Suppressor macrophage treated with lipopolysaccharide for 1 hour (primary cell): Measurements from ENCODE around the gene ASIC1.

ENCODE experiments used
- DNase-seq, 3 donors: peaks; one replicate each; pipeline ENCODE4 v3.0.0-alpha.2; 2020 to 2022

The ASIC1 gene

DNA sequence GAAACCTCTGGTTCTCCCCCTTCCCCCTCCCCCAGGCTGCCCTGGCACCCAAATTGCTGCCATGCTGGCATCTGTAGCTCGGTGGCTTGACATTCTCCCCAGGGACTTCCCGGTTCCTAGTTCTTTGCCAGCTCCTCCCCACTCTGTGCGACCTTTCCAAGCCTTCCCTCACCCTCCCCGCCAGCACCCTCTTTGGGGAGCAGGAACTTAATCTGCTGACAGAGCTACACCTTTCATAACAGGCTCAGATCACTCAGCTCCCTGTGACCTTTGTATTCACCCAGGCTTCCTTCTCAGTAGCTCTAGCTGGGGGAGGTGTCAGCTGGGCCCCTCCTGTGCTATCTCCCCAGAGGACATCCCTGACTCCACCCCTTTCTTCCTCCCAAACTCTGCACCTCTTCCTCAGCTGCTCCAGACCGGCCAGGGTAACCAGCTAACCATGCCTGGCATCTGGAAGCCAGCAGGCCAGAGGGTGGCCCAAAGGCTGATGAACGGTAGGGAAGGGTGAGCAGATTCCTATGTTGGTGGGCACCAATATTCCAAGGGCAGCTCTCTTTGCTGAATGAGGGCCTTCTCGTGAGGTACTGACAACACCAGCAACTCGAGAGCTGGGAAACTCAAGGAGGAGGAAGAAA lies 52.8 kb downstream of the ASIC1 start:
- DNase-seq = peak; percentile 66 to 78 (median 71)

DNA sequence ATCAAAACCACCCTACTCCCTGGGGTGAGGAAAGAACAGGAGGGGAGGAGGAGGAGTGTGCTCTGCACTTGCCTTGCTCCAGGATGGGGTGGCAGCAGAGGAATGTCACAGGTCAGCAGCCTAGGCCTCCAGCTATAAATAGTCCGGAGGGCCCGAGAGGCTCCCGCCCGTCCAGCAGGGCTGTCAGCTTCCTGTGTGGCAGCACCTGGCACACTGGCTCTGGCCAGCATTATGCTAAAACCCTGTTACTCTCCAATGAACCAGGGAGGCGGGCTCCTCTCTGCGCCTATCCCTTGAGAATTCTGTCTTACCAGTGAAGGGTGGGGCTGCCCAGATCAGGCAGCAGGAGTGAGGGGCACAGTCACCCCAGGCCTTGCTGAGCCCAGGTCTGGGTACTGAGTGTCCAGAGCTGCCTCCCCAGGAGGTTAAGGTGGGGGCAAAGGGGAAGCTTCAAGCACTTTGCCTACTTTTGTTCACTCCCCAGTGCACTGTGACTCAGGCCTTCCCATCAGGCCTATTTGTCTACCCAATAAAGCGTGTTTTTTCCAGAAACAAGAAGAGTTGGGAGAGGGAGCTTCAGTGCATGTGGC lies 53.5 kb downstream of the ASIC1 start:
- peak; percentile 27 to 45 (median 39) for DNase-seq

DNA sequence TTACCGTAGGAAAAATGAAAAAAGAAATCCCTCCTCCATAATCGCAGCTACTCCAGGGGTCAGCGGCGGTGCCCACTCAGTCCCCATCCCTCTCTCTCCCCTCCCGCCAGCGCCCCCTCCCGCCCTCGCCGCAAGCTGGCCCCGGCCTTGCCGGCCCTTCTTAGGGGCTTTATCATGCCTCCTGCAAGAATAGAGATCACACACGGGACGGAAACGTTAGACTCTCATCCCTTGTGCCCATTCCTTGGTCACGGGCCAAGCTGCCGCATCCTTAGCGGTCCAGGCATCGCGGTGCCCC lies 53.9 kb downstream of the ASIC1 start:
- DNase-seq = no peak

DNA sequence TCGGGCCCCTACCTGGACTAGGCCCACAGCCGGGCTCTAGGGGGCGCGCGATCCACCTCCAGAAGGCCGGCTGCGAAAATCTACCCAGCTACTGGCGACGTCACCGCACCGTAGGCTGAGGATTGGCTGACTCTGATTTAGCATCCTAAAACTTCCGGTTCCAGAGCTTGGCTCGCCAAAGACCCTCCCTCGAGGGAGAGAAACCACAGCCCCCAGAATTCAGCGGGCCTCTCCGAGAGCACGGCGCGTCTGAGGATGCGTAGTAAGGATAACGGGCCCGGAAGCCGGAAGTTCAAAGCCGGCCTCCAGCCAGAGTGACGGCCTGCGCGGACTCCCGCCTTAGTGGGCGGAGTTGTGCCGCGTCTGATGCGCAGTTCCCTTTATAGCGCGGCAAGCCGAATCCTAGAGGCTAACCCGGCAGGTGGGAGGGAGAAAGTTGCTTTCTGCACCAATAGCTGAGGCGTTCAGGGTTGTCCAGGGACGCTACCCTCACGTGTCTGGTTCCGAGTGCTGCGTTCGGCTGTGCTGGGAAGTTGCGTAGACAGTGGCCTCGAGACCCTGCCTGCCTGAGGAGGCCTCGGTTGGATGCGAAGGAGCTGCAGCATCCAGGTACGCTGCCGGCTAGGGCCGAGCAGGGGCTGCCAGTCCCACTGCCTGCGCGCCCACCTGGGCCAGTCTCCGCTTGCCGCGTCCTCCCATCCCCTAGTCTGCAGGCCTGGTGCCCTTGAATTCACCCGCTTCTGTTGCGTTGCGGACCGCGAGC lies 54.5 kb downstream of the ASIC1 start, which contains the start of gene COX14:
Gene COX14, plus strand, starts transcription at position 544 of the 763 bp plus-strand sequence. CDS start 7,808 bp downstream, outside the sequence.
- DNase-seq = peak; percentile 99 to 100 (median 100)

DNA sequence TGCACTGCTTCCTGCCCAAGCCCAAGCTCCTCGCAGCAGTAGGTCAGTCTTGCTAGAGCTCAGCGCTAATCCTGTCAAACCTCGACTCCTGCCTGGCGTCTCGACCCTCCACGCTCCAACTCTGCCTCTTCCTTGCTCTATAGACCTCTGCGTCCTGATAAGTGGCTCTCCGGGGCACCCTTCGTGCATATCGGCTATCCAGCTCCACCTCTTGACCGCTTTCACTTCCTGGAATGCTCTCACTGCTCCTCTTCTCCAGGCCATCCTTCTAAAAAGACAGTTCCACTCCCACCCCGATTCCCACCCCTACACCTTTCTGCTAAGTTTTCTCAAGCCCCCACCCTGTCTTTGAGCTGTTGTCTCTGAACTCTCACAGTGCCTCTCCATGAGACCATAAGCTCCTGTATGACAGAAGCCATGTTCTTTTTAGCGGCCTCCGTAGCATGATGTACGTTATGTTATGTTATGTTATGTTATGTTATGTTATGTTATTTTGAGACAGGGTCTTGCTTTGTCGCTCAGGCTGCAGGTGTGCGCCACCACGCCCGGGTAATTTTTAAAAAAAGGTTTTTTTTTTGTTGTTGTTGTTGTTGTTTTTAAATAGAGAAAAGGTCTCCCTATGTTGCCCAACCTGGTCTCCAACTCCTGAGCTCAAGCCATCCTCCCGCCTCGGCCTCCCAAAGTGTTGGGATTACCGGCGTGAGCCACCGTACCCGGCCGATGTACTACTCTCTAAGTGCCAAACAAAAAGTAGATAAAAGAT lies 55.2 kb downstream of the ASIC1 start:
- peak; percentile 45 to 57 (median 51) for DNase-seq

DNA sequence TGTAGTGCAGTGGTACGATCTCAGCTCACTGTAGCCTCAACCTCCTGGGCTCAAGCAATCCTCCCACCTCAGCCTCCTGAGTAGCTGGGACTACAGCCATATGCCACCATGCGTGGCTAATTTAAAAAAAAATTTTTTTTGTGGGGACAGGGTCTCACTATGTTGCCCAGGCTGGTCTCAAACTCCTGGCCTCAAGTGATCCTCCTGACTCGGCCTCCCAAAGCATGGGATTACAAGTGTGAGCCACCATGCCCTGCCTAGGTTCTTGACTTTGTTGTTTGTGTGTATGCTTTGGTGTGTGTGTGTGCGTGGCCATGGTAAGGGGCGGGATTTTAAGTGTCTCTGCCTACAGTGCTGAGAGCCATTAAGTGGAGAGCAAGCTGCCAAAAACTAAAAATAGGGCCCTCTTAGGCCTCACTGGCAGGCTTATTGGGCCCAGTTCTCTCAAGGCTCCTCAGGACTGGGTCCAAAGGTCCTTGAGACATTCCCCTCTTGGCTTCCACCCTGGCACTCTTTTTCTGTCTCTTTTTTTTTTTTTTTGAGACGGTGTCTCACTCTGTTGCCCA lies 59.7 kb downstream of the ASIC1 start:
- no peak for DNase-seq

DNA sequence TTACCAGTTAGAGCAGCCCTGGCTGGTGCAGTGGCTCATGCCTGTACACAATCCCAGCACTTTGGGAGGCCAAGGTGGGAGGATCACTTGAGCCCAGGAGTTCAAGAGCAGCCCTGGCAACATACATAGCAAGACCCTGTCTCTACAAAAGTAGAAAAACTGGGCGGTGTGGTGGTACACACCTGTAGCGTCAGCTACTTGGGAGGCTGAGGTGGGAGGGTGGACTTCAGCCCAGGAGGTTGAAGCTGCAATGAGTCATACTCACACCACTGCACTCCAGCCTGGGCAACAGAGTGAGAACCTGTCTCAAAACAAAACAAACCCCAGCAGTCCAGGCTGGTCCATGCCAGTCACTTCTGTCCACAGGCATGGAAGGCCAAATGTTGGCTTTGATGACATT lies 62.0 kb downstream of the ASIC1 start:
- DNase-seq = no peak

DNA sequence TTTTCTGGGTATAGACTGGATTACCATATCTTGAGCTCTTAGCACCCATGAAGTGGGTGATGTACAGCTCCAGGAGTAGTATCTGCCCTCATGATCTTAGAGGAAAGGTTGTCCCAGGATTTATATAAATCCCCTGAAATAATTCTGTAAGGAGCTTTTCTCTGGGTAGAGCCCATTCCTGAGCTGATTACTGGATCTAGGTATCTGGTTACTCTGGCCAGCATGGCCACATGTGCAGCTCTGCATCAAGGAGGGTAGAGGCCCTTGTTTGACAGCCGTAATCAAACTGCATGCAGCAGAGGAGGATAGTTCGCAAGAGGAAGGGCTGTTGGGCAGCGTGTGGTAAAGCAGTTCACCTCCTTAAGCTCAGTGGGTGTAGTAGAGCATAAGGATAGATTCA lies 63.1 kb downstream of the ASIC1 start:
- DNase-seq = no peak

DNA sequence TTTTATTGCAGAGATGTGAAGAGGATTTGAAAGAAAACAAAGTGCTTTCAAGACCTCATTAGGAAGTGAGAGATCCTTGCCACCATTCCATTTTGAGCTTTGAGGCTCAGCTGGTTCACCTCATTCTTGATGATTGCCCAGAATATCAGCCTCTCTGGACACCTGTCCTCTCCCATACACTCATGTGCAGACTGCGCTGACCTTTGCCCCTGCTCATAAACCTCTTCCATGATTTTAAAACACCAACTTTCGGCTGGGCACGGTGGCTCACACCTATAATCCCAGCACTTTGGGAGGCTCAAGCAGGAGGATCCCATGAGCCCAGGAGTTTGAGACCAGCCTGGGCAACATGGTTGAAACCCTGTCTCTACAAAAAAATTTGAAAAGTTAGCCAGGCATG lies 63.6 kb downstream of the ASIC1 start:
- DNase-seq = no peak

DNA sequence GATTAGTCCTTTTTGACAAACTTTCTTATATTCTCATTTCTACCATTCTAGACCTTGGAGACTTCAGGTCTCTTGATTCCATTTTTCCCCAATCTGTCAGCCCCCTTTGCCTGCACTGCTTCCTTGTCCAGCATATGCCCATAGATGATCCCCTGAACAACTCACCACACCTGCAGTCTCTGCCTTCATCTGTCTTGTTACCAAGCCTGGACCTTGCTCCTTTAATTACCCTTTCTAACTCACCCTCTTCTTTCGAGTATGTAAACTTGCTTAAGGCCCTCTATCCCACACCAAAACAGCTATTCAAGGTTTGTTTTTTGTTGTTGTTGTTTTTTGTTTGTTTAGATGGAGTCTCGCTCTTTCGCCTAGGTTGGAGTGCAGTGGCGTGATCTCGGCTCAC lies 64.2 kb downstream of the ASIC1 start:
- DNase-seq = no peak

DNA sequence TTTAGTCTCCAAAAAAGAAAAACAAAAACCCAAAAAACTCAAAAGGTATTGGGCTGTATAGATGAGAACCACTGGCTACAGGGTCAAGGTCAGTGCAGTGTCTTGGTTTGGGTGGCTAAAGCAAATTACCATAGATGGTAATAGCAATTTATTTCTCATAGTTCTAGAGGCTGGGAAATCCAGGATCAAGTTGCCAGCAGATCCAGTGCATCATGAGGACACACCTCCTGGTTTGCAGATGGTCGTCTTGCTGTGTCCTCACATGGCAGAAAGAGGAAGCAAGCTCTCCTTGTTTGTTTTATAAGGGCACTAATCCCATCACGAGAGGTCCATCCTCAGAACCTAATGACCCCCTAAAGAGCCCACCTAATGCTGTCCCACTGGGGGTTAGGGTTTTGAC lies 65.8 kb downstream of the ASIC1 start:
- no peak for DNase-seq

DNA sequence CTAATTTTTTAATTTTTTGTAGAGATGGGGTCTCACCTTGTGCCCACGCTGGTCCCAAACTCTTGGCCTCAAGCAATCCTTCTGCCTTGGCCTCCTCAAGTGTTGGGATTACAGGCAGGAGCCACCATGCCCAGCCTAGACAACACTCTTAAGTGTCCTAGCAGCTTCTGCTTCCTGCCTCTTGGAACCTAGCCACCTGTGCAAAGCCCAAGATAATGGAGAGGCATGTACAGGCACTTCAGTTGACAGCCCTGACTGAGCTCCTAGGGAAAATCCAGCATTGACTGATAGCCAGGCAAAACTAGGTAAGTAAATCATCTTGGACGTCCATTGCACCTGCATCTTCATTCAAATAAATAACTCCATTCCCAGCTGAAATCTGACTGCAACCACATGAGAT lies 70.2 kb downstream of the ASIC1 start:
- DNase-seq = no peak

DNA sequence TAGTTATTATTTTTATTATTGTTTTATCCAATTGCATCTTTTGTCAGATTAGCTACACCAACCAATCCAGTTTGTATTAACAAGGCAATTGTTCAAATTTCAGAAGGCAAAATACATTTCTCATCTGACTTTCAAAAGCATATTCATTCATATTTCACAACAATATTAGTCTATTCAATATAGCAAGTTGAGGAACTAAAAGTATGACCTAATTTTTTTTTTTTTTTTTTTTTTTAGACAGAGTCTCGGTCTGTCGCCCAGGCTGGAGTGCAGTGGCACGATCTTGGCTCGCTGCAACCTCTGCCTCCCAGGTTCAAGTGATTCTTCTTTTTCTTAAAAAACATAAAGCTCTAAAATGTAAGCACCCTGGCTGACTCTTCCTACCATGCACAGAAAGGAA lies 71.9 kb downstream of the ASIC1 start:
- peak in 2 of 3 donors; percentile 69 to 76 for DNase-seq

DNA sequence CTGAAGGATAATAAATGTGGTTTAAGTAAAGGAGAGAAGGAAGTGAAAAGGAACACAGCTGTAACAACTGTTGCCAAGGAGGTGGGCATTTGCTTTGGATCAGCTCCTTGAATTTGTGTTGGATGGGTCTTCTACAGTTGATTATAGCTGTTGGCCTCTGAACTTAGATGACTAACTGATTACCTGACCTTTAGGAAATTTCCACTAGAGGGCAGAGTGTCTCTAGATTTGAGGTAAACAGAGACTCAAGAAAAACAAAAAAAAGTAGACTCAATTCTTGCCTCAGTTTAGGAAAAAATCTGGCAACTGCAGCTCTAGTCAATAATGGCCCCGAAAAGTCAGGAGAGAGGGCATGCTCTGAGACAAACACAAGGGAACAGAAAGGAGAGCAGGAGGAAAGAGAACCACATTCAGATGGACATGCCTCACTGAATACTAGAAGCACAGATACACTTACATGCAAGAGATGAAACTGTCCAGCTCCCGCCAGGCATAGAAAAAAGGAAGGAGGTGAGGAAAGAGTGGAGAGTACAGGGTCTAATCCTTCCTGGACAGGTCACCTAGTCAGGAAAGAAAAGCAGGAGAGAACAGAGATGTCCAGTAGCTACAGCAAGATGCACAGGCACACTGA lies 75.2 kb downstream of the ASIC1 start:
- DNase-seq = peak; percentile 43 to 76 (median 63)
